ENCODE results near the gene COMT. TPM values are rescaled to one million over a fixed set of nuclear protein-coding genes. Genes with fewer than 3 reads are reported as not detected.

The COMT gene
- total RNA-seq, 4 donors from 2014 or later, result 154 to 255 (median 223) TPM

DNA sequence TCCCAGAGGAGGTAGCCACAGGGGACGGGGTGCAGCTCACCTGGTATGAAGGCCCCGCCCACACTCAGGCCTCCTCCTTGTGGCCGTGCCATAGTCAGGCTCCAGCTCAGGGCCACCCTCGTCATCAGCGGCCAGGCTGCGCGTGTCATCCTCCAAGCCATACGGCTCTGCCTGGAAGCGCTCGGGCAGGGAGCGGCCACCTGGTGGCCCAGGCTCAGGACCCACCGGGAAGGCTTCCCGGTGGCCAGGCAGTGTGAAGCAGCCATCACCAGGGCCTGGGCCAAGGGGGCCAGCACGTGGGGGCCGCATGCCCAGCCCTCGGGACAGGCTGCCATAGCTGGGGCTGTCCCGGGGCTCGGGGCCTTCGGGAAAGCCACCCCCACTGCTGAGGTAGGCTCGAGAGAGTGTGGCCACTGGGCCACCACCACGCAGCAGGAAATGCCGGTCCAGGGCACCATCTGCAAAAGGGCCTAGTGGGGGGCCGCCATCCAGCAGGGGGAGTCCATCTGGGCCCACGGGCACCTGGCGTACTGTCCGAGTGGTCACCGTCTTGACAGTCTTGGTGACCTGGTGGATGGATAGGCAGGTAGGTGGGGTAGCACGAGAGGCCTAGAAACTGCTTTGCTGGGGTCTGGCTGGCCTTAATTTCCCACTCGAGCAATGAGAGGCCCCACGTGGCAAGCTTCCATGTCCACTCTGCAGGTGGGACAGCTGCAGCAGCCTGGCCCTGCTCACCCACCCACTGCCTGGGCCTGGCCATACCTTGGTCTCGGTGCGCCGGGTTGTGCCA, 39.8 kb downstream of the COMT start:
- no peaks in the 10 kb centered on the region for H3K27me3 ChIP-seq
- intact Hi-C loops (cut with DNase I; ENCODE audit: low total_unique reads) (loop anchor here (1.0 to 5.0 kb wide), 2 partner anchors 20 to 136 kb away; partner anchors contain the start of genes RANBP1 and TRMT2A), in situ Hi-C loops (cut with MboI; ENCODE audit: low sequenced_read_pairs in 4 of 4) (no loop called here)
- TF ChIP-seq CTCF (IDR thresholded peaks at IDR 0.05 in 4 of 5, conservative IDR thresholded peaks at IDR 0.05 in 1 of 5) (no peak), POLR2A (IDR thresholded peaks at IDR 0.05) (no peak)
- ATAC-seq (no peak), DNase-seq (no peak)
- no peak overlapping the region for H3K4me3 ChIP-seq
- H3K36me3 ChIP-seq, result peaks cover 0 to 12% of the 10 kb centered on the region in 2 donors
- peak overlapping the region in 3 of 4 donors; percentile 92 to 100 (median 96) for H3K27ac ChIP-seq
- H3K9me3 ChIP-seq, result no peaks in the 10 kb centered on the region
- peaks cover 44% of the 10 kb centered on the region in 2 donors for H3K4me1 ChIP-seq

DNA sequence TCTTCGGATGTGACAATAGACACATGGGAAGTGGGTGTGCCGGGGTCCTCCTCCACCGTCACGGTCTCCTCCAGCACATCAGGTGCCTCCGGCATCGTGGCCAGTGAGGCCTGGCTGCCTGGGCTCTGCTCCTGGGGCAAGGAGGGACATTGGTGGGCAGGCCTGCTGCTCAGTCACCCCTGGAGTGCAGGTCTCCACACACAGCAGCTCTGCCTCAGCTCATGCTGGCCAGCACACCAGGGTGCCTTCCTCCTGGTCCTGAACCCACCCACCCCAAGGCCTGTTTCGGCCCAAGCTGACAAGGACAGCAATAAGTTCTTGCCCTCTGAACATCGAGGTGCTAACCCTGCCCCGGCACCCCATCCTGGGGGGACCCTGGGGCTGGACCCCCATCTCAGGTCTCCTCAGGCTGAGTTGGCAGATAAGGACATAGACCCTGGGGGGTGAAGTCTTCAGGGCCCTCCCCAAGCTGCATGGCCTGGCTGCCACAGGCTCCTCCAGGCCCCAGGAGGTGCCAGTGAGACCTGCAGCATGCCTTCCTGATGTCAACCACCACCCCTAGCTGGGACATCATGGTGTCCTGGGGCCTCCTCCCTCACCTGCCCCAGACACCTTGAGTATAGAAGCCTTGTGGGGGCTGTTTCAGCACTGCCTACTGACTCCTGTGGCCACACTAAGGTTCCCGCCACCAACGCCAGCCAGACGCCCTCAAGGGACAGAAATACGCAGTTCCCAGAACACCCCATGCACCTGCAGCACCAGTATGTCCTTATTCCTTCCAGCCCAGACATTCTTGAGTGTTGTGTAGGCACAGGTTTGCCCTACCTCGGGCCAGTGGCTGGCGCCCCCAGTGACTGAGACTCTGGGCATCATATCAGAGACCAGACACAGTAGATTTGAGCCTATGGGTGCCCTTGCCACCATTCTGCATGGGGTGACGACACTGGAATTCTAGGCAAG, 40.7 kb downstream of the COMT start:
- Histone ChIP-seq H3K27ac (peak overlapping the region; percentile 92 to 100 (median 96)), H3K9me3 (no peaks in the 10 kb centered on the region), H3K27me3 (no peaks in the 10 kb centered on the region), H3K36me3 (peaks cover 0 to 12% of the 10 kb centered on the region in 2 donors), H3K4me1 (peaks cover 45 to 47% of the 10 kb centered on the region in 2 donors), H3K4me3 (no peak overlapping the region)
- DNase-seq (no peak), ATAC-seq (no peak)
- intact Hi-C loops (cut with DNase I; ENCODE audit: low total_unique reads), result loop anchor here (1.0 to 5.0 kb wide), 2 partner anchors 21 to 135 kb away; partner anchors contain the start of genes RANBP1 and TRMT2A
- in situ Hi-C loops (cut with MboI; ENCODE audit: low sequenced_read_pairs in 4 of 4), result no loop called here
- no peak for TF ChIP-seq POLR2A (IDR thresholded peaks at IDR 0.05)
- TF ChIP-seq CTCF (IDR thresholded peaks at IDR 0.05 in 4 of 5, conservative IDR thresholded peaks at IDR 0.05 in 1 of 5), result no peak

DNA sequence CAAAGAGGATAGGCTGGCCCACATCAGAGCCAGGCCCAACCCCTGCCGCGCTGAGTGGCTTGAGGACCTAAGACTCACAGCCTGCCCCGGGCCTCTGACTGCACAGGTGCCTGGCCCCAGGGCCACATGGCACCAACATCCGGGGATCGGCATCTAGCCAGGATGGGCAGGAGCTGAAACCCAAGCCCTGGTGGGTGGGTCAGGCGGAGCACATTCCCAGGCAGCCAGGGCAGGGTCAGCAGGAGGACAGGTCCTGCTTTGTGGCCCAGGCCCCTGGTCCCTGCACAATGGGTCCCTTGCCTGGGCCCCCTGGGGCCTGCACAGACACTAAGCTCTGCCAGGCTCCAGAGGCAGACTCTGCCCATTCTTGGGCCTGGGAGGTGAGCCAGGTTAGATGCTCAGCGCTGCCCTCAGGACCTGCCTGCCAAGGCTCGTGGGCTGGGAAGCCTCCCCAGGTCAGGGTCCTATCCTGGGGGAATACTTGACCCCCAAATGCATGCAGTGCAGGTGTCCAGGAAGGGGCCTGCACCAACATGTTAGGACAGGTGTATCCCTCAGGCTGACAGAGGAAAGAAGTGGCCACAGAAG, 41.5 kb downstream of the COMT start:
- Histone ChIP-seq H3K9me3 (no peaks in the 10 kb centered on the region), H3K27ac (peak overlapping the region; percentile 92 to 100 (median 96)), H3K36me3 (peaks cover 0 to 12% of the 10 kb centered on the region in 2 donors), H3K4me1 (peaks cover 45 to 49% of the 10 kb centered on the region in 2 donors), H3K4me3 (no peak overlapping the region), H3K27me3 (no peaks in the 10 kb centered on the region)
- intact Hi-C loops (cut with DNase I; ENCODE audit: low total_unique reads), result loop anchor here (5.0 kb wide), 1 partner anchor 134 kb away; the partner anchor contains the start of genes RANBP1 and TRMT2A
- ATAC-seq (peak; percentile 24 to 51), DNase-seq (peak; percentile 66 to 94)
- in situ Hi-C loops (cut with MboI; ENCODE audit: low sequenced_read_pairs in 4 of 4), result no loop called here
- TF ChIP-seq CTCF (IDR thresholded peaks at IDR 0.05 in 4 of 5, conservative IDR thresholded peaks at IDR 0.05 in 1 of 5) (no peak), POLR2A (IDR thresholded peaks at IDR 0.05) (peak; percentile 35 to 38)

GRCh38 chr22:19983741-19984140, 42.2 kb downstream of the COMT start:
- Histone ChIP-seq H3K9me3 (no peaks in the 10 kb centered on the region), H3K36me3 (peaks cover 0 to 9% of the 10 kb centered on the region in 2 donors), H3K4me3 (peak overlapping the region in 1 of 4 donors; percentile 32), H3K27me3 (no peaks in the 10 kb centered on the region), H3K4me1 (peaks cover 45 to 49% of the 10 kb centered on the region in 2 donors), H3K27ac (peak overlapping the region; percentile 92 to 100 (median 96))
- intact Hi-C loops (cut with DNase I; ENCODE audit: low total_unique reads), result loop anchor here (5.0 kb wide), 1 partner anchor 134 kb away; the partner anchor contains the start of genes RANBP1 and TRMT2A
- in situ Hi-C loops (cut with MboI; ENCODE audit: low sequenced_read_pairs in 4 of 4), result no loop called here
- TF ChIP-seq POLR2A (IDR thresholded peaks at IDR 0.05), result no peak
- no peak for TF ChIP-seq CTCF (IDR thresholded peaks at IDR 0.05 in 4 of 5, conservative IDR thresholded peaks at IDR 0.05 in 1 of 5)
- ATAC-seq (peak in 1 of 2 donors; percentile 10), DNase-seq (no peak)
